Peyer's patch (tissue), 4 donors: Measurements from ENCODE around the gene FAAP100.

Experiments used
- CTCF ChIP-seq, 6 experiments: fragments of 450-650 bp in 4 of 6; fragments of 200-600 bp in 2 of 6; sonication (generic) in 1 of 6; IDR thresholded peaks; one replicate each; pipeline ENCODE4 v1.5.1; 2017 to 2019; ENCODE audit warnings: antibody characterized with exemption in 6 of 6, mild to moderate bottlenecking in 3 of 6, moderate library complexity in 1 of 6
- POLR2A ChIP-seq, 2 donors: fragments of 450-650 bp; IDR thresholded peaks; one replicate each; pipeline ENCODE4 v1.5.1; 2017; ENCODE audit warnings: antibody characterized with exemption in 2 of 2, mild to moderate bottlenecking in 2 of 2, moderate library complexity in 2 of 2

DNA sequence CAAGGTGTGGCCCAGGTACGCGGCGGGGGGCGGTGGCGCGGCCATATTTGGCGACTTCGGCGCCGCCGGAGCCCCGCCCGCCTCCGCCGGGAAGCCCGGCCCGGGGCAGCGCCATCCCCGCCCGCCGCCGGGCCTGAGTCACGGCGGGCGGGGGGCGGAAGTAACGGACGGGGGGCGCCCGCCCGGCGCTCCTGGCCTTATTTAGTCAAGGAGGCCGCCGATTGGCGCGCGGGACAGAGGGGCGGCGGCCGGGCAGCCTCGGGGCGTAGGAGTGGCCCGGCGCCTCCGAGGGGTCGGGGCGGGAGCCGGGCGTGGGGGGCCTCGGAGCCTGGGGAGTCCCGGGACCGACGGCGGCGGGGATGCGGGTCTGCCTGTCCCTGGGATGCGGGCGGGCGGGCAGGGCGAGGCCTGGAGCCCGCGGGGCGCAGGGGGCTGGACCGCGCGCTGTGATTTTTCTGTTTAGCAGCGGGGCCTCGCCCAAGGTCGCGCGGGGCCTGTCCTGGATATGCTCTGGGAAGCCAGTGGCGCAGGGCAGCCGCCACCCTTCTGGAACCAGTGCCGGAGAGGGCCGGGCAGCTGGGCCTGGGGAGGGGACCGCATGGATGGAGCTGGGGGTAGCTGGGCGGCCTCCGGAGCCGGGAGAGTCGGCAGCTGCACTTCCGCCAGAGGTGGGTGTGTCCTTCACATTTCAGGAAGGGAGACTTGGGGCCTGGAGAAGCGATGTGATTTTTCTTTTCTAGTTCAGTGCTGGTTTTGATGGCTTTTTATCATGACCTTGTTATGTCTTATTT, 37.2 kb downstream of the FAAP100 start:
- TF ChIP-seq CTCF (IDR thresholded peaks at IDR 0.05) (no peak), POLR2A (IDR thresholded peaks at IDR 0.05) (peak; percentile 53 to 62)
